ENCODE results near the gene ITSN1.

DNA sequence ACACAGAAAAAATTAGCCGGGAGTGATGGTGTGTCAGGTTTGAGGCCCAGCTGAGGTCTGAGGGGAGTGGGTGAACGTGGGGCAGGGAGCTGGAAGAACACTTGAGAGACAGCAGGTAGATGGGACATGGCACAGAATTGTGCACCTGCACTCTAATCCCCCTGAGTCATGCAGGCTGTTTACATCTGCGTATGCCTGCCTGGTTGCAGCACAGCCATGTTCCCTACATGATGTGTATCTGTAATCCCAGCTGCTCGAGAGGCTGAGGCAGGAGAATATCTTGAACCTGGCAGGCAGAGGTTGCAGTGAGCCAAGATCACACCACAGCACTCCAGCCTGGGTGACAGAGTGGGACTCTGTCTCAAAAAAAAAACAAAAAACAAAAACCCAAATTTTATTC lies 228.5 kb downstream of the ITSN1 start:
- TF ChIP-seq, protein P1, sequence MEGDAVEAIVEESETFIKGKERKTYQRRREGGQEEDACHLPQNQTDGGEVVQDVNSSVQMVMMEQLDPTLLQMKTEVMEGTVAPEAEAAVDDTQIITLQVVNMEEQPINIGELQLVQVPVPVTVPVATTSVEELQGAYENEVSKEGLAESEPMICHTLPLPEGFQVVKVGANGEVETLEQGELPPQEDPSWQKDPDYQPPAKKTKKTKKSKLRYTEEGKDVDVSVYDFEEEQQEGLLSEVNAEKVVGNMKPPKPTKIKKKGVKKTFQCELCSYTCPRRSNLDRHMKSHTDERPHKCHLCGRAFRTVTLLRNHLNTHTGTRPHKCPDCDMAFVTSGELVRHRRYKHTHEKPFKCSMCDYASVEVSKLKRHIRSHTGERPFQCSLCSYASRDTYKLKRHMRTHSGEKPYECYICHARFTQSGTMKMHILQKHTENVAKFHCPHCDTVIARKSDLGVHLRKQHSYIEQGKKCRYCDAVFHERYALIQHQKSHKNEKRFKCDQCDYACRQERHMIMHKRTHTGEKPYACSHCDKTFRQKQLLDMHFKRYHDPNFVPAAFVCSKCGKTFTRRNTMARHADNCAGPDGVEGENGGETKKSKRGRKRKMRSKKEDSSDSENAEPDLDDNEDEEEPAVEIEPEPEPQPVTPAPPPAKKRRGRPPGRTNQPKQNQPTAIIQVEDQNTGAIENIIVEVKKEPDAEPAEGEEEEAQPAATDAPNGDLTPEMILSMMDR (IDR thresholded peaks at IDR 0.05; ENCODE audit: low read depth, low read length, poor library complexity, severe bottlenecking), result no peak
- TF ChIP-seq EZH2phosphoT487 (IDR thresholded peaks at IDR 0.05; ENCODE audit: borderline replicate concordance, low read length), result no peak

Measured in DOHH2 (cell line).